Lower leg skin (tissue), 3 donors: ENCODE measurements around the gene PODNL1.

ENCODE experiments used
- POLR2A ChIP-seq, 2 donors: fragments of 450-650 bp; IDR thresholded peaks; one replicate each; pipeline ENCODE4 v1.6.1; 2016 to 2017; ENCODE audit warnings: antibody characterized with exemption in 2 of 2, mild to moderate bottlenecking in 1 of 2, moderate library complexity in 1 of 2
- TF ChIP-seq, protein P1 (sequence below), 3 donors: fragments of 450-650 bp; IDR thresholded peaks; one replicate each; pipeline ENCODE4 v1.5.1; 2016; ENCODE audit warnings: antibody characterized with exemption in 3 of 3, mild to moderate bottlenecking in 3 of 3, moderate library complexity in 2 of 3

DNA sequence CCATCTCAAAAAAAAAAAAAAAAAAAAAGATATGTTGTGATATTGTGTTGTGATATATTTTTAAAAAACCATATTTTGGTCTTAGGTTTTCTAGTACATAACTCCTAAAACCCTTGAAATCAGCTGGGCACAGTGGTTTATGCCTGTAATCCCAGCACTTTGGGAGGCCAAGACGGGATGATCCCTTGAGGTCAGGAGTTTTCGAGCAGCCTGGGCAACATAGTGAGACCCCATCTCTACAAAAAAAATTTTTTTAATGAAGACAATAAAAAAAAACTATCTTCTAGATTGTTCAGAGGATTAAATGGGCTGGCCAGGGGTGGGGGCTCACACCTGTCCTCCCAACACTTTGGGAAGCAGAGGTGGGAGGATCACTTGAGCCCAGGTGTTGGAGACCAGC lies 12.8 kb upstream of the PODNL1 start:
- TF ChIP-seq, protein P1, sequence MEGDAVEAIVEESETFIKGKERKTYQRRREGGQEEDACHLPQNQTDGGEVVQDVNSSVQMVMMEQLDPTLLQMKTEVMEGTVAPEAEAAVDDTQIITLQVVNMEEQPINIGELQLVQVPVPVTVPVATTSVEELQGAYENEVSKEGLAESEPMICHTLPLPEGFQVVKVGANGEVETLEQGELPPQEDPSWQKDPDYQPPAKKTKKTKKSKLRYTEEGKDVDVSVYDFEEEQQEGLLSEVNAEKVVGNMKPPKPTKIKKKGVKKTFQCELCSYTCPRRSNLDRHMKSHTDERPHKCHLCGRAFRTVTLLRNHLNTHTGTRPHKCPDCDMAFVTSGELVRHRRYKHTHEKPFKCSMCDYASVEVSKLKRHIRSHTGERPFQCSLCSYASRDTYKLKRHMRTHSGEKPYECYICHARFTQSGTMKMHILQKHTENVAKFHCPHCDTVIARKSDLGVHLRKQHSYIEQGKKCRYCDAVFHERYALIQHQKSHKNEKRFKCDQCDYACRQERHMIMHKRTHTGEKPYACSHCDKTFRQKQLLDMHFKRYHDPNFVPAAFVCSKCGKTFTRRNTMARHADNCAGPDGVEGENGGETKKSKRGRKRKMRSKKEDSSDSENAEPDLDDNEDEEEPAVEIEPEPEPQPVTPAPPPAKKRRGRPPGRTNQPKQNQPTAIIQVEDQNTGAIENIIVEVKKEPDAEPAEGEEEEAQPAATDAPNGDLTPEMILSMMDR (IDR thresholded peaks at IDR 0.05): no peak
- TF ChIP-seq POLR2A (IDR thresholded peaks at IDR 0.05): no peak
